H1 (cell line): ENCODE data around the gene IFI27L1. TPM values are rescaled to one million over a fixed set of nuclear protein-coding genes. Genes with fewer than 3 reads are reported as not detected.

ENCODE experiments used
- CTCF ChIA-PET: fragments of 300-600 bp; sonication (Branson Sonifier 250); formaldehyde crosslinking; loops from one replicate; lab custom pipeline; 2021; ENCODE audit not compliant: partially characterized antibody; lab: Charles Lee
- POLR2A ChIA-PET: fragments of 300-600 bp; sonication (Branson Sonifier 250); formaldehyde crosslinking; loops from one replicate; lab custom pipeline; 2021; ENCODE audit warnings: inconsistent platforms; ENCODE audit not compliant: partially characterized antibody; lab: Charles Lee
- DNase-seq, 2 experiments: peaks; one replicate each; pipeline versions ENCODE4 v3.0.0 to v3.0.0-alpha.2; 2010 to 2022; ENCODE audit warnings: low spot score in 2 of 2, low read depth in 1 of 2, mixed read lengths in 1 of 2
- FAIRE-seq: peaks from 2 replicates; lab custom pipeline; 2011; peaks lifted over from hg19 to GRCh38; lab: Jason Lieb, UNC
- H2AFZ ChIP-seq: 2 replicates; pipeline ENCODE4 v1.8.1; 2012; ENCODE audit warnings: low read length, inconsistent platforms
- H2AK5ac ChIP-seq: 2 replicates; pipeline ENCODE4 v1.6.1; 2013; ENCODE audit warnings: low read depth, low read length
- H2BK120ac ChIP-seq: replicated peaks from 2 replicates; pipeline ENCODE3; 2013; ENCODE audit warnings: low read depth, low read length, inconsistent platforms
- H2BK12ac ChIP-seq: 2 replicates; pipeline ENCODE4 v1.6.1; 2013; ENCODE audit warnings: low read depth, low read length
- H2BK15ac ChIP-seq: 2 replicates; pipeline ENCODE4 v1.6.1; 2013; ENCODE audit warnings: low read length
- H2BK20ac ChIP-seq: 2 replicates; pipeline ENCODE4 v1.6.1; 2013; ENCODE audit warnings: low read length
- H2BK5ac ChIP-seq: 2 replicates; pipeline ENCODE4 v1.6.1; 2013; ENCODE audit warnings: low read depth, low read length
- H3K14ac ChIP-seq: 2 replicates; pipeline ENCODE4 v1.6.1; 2013; ENCODE audit warnings: inconsistent platforms; ENCODE audit not compliant: insufficient read length
- H3K18ac ChIP-seq: 2 replicates; pipeline ENCODE4 v1.6.1; 2013; ENCODE audit warnings: low read length; ENCODE audit errors: extremely low read depth
- H3K23ac ChIP-seq: 2 replicates; pipeline ENCODE4 v1.6.1; 2013; ENCODE audit warnings: inconsistent platforms; ENCODE audit not compliant: insufficient read length
- H3K23me2 ChIP-seq: 2 replicates; pipeline ENCODE4 v1.6.1; 2013; ENCODE audit warnings: low read depth, low read length
- H3K27ac ChIP-seq: 2 replicates; pipeline ENCODE4 v1.6.1; 2011; ENCODE audit warnings: low read depth, low read length, inconsistent platforms
- H3K27me3 ChIP-seq, 4 experiments: replicated peaks in 1 of 4; 1 replicate in 1 of 4; 2 replicates in 3 of 4; pipeline versions ENCODE4 v1.6.1 to v1.8.1; 2011 to 2013; ENCODE audit warnings: low read length in 3 of 4, mild to moderate bottlenecking in 3 of 4, inconsistent platforms in 2 of 4, mixed read lengths in 2 of 4, moderate library complexity in 1 of 4; ENCODE audit not compliant: control insufficient read depth in 3 of 4, insufficient read depth in 3 of 4; ENCODE audit errors: extremely low read depth in 1 of 4
- H3K36me3 ChIP-seq, 4 experiments: 2 replicates each; pipeline versions ENCODE4 v1.6.1 to v1.8.1; 2011 to 2013; ENCODE audit warnings: mild to moderate bottlenecking in 4 of 4, low read length in 3 of 4, moderate library complexity in 2 of 4, control low read depth in 1 of 4, inconsistent platforms in 1 of 4; ENCODE audit not compliant: insufficient read depth in 4 of 4, control insufficient read depth in 2 of 4
- H3K4ac ChIP-seq: replicated peaks from 2 replicates; pipeline ENCODE3; 2013; ENCODE audit warnings: low read length, low read depth, mixed read lengths, inconsistent platforms; ENCODE audit not compliant: insufficient read length
- H3K4me1 ChIP-seq, 4 experiments: replicated peaks in 1 of 4; 1 replicate in 1 of 4; 2 replicates in 3 of 4; pipeline versions ENCODE4 v1.6.1 to v1.8.1; 2011 to 2013; ENCODE audit warnings: low read length in 3 of 4, inconsistent platforms in 2 of 4, mixed read lengths in 1 of 4; ENCODE audit not compliant: insufficient read depth in 4 of 4, control insufficient read depth in 3 of 4
- H3K4me2 ChIP-seq, 2 experiments: 2 replicates each; pipeline versions ENCODE4 v1.6.1 to v1.8.1; 2011 to 2013; ENCODE audit warnings: low read depth in 2 of 2, low read length in 2 of 2, control low read depth in 1 of 2, inconsistent platforms in 1 of 2, mild to moderate bottlenecking in 1 of 2; ENCODE audit not compliant: insufficient read depth in 1 of 2
- H3K4me3 ChIP-seq, 4 experiments: fragments of 200-600, 300-600 bp in 1 of 4; sonication (generic), shearing (Covaris generic), sonication (Bioruptor Twin) in 1 of 4; 2 replicates each; pipeline versions ENCODE4 v1.5.1 to v1.8.1; 2011 to 2016; ENCODE audit warnings: low read length in 4 of 4, low read depth in 3 of 4, control low read depth in 2 of 4, inconsistent platforms in 2 of 4, mild to moderate bottlenecking in 2 of 4, mixed read lengths in 1 of 4, moderate library complexity in 1 of 4; ENCODE audit not compliant: insufficient read depth in 2 of 4; ENCODE audit errors: extremely low read depth in 1 of 4
- H3K56ac ChIP-seq: replicated peaks from 2 replicates; pipeline ENCODE3; 2013; ENCODE audit warnings: low read depth, mild to moderate bottlenecking, mixed read lengths, low read length, inconsistent platforms; ENCODE audit not compliant: insufficient read length
- H3K79me1 ChIP-seq: 2 replicates; pipeline ENCODE4 v1.6.1; 2013; ENCODE audit warnings: low read depth, low read length, control low read depth
- H3K79me2 ChIP-seq, 2 experiments: 2 replicates each; pipeline versions ENCODE4 v1.6.1 to v1.8.1; 2012 to 2013; ENCODE audit warnings: low read length in 2 of 2, mild to moderate bottlenecking in 2 of 2, inconsistent platforms in 1 of 2; ENCODE audit not compliant: insufficient read depth in 2 of 2, control insufficient read depth in 1 of 2
- H3K9ac ChIP-seq, 4 experiments: replicated peaks in 1 of 4; 1 replicate in 1 of 4; 2 replicates in 3 of 4; pipeline versions ENCODE4 v1.6.1 to v1.8.1; 2011 to 2013; ENCODE audit warnings: low read depth in 3 of 4, low read length in 3 of 4, control low read depth in 2 of 4, mild to moderate bottlenecking in 2 of 4, moderate library complexity in 2 of 4, inconsistent platforms in 1 of 4; ENCODE audit errors: extremely low read depth in 1 of 4
- H3K9me3 ChIP-seq, 2 experiments: 2 replicates each; pipeline versions ENCODE4 v1.6.1 to v1.8.1; 2012 to 2013; ENCODE audit warnings: mild to moderate bottlenecking in 2 of 2, moderate library complexity in 2 of 2, control low read depth in 1 of 2, inconsistent platforms in 1 of 2, low read depth in 1 of 2, low read length in 1 of 2, mixed read lengths in 1 of 2; ENCODE audit not compliant: insufficient read depth in 2 of 2
- H4K20me1 ChIP-seq, 2 experiments: replicated peaks in 1 of 2; 2 replicates each; pipeline versions ENCODE3 to v1.8.1; 2011 to 2013; ENCODE audit warnings: inconsistent platforms in 2 of 2, low read length in 2 of 2, mild to moderate bottlenecking in 1 of 2; ENCODE audit not compliant: insufficient read depth in 2 of 2, control insufficient read depth in 1 of 2
- H4K5ac ChIP-seq: 2 replicates; pipeline ENCODE4 v1.6.1; 2013; ENCODE audit warnings: low read length, low read depth, mixed read lengths, inconsistent platforms; ENCODE audit not compliant: insufficient read length
- H4K8ac ChIP-seq: 2 replicates; pipeline ENCODE4 v1.8.0; 2013; ENCODE audit warnings: mild to moderate bottlenecking, moderate library complexity, low read length, inconsistent platforms; ENCODE audit not compliant: insufficient read depth; ENCODE audit errors: extremely low read depth
- H4K91ac ChIP-seq: replicated peaks from 2 replicates; pipeline ENCODE3; 2013; ENCODE audit warnings: low read length, mixed read lengths, inconsistent platforms; ENCODE audit not compliant: insufficient read length
- SP4 ChIP-seq: IDR thresholded peaks from 2 replicates; pipeline ENCODE4 v1.6.1; 2012; ENCODE audit warnings: low read length, inconsistent platforms
- WGBS, 2 experiments: shearing (Covaris generic) in 1 of 2; methylation state at CpG; one replicate each; pipeline versions ENCODE4 v1.1.6 to v1.1.7; 2013 to 2015; ENCODE audit warnings: low lambda C conversion rate in 2 of 2, mixed read lengths in 2 of 2, inconsistent platforms in 1 of 2, low coverage in 1 of 2, missing lambda C conversion rate in 1 of 2; ENCODE audit not compliant: insufficient replicate concordance in 2 of 2, insufficient coverage in 1 of 2, insufficient read length in 1 of 2; ENCODE audit errors: extremely low coverage in 1 of 2, missing lambda C conversion rate in 1 of 2; 5-methylcytosine and 5-hydroxymethylcytosine counted together
- polyA plus RNA-seq, 7 experiments: library from polyadenylated mRNA; depleted of rRNA in 3 of 7; stranded (reverse) in 5 of 7; unstranded in 2 of 7; fragments of >200 nt in 5 of 7; fragments of 200-250 nt in 2 of 7; gene quantifications; 1 replicate in 5 of 7; 2 replicates in 1 of 7; 4 replicates in 1 of 7; pipeline versions ENCODE4 v1.2.1 to v1.2.3, GENCODE V29; 2011 to 2013; ENCODE audit warnings: missing spikeins in 2 of 7, mixed read lengths in 2 of 7
- total RNA-seq: library from RNA; stranded (reverse); fragmentation: NEBNext Ultra II Directional; extraction: Animal tissue kit (Norgen Biotek cat#: 25700); gene quantifications from 2 replicates; pipeline ENCODE4 v1.2.1, GENCODE V29; 2021

The IFI27L1 gene
- total and polyA plus RNA-seq, 2 of the 8 experiments (the other 6 are each of a cell fraction or from before 2014, with no cell fraction given) = 21.2 to 30.5 TPM

DNA sequence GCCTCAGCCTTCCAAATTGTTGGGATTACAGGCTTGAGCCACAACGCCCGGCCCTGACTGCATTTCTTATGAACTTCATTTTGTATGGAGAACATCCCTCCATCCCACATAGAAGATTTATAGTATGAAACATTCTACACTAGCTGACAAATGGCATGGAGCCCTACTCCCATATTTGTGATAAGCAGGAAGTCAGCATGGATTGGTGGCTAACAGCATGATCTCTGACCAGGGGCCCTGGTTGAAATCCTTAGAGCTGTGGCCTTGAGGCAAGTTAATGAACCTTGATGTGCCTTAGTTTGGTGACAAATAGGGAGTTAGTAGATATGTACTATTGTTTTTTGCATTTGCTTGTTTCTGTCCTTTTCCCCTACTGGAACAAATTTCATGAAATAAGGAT is 12.3 kb downstream of the IFI27L1 start:
- no peak overlapping the region for H4K5ac ChIP-seq
- no peak overlapping the region for H3K9ac ChIP-seq
- no peak overlapping the region for H3K14ac ChIP-seq
- POLR2A ChIA-PET = interaction anchor here (1.2 kb wide), 1 partner anchor 9 kb away, joined by 4 read pairs; no protein-coding TSS in a partner anchor
- H3K79me2 ChIP-seq = no peaks in the 10 kb centered on the region
- H2AK5ac ChIP-seq = no peak overlapping the region
- no peaks in the 10 kb centered on the region for H3K79me1 ChIP-seq
- H3K23me2 ChIP-seq = no peaks in the 10 kb centered on the region
- no peak for DNase-seq
- no peaks in the 10 kb centered on the region for H3K4me1 ChIP-seq
- H3K27ac ChIP-seq = no peak overlapping the region
- 86% methylated on average over 2 of the region's 2 CpGs; no CpG with 5 or more reads in 1 of the 2 experiments for WGBS, 2 experiments
- H3K4me2 ChIP-seq = no peak overlapping the region
- no peak overlapping the region for H4K91ac ChIP-seq
- no peak overlapping the region for H3K4me3 ChIP-seq
- CTCF ChIA-PET = interaction anchor here (0.6 to 1.6 kb wide), 7 partner anchors 11 to 153 kb away, joined by 3 to 7 read pairs (median 4); partner anchors contain the start of genes DDX24 and IFI27L1
- no peak overlapping the region for H3K56ac ChIP-seq
- no peaks in the 10 kb centered on the region for H4K20me1 ChIP-seq
- no peak overlapping the region for H2BK120ac ChIP-seq
- no peak overlapping the region for H4K8ac ChIP-seq
- H2BK12ac ChIP-seq = no peak overlapping the region
- H2BK5ac ChIP-seq = no peak overlapping the region
- no peaks in the 10 kb centered on the region for H3K9me3 ChIP-seq
- no peak overlapping the region for H3K23ac ChIP-seq
- no peak overlapping the region for H2BK20ac ChIP-seq
- H2AFZ ChIP-seq = no peak overlapping the region
- H3K18ac ChIP-seq = no peak overlapping the region
- no peak overlapping the region for H2BK15ac ChIP-seq
- no peaks in the 10 kb centered on the region for H3K27me3 ChIP-seq
- H3K4ac ChIP-seq = no peak overlapping the region
- TF ChIP-seq SP4 = no peak
- TF ChIP-seq, all 59 proteins: peak for 0
- FAIRE-seq = no peak
- no peaks in the 10 kb centered on the region; a peak in 1 of 8 replicates for H3K36me3 ChIP-seq
